Islet precursor cell (in vitro differentiated cells): ENCODE results near the gene CASKIN1.
"Not testable (repeated sequence)": the region's sequence is repeated elsewhere in the genome, so short reads cannot be mapped to it uniquely, and the experiment has no call there.

Source experiments
- DNase-seq: peaks from one replicate; pipeline ENCODE4 v3.0.0-alpha.2; 2018

Gene CASKIN1

DNA sequence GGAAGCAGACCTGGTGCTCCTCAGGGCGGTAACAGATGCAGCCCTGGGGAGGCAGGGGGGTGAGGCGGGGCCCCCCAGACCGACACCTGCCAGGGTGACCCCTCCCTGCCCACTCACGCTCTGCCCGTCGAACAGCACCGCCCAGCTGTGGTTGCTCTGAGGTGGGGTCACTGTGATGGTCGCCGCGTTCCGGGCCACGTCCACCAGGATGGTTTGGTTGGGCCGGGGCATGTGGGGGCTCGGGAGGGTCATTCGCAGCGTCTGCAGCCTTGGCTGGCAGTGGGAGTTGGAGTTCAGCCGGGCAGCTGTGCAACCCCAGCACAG, 13.6 kb upstream of the CASKIN1 start:
- no peak for DNase-seq

DNA sequence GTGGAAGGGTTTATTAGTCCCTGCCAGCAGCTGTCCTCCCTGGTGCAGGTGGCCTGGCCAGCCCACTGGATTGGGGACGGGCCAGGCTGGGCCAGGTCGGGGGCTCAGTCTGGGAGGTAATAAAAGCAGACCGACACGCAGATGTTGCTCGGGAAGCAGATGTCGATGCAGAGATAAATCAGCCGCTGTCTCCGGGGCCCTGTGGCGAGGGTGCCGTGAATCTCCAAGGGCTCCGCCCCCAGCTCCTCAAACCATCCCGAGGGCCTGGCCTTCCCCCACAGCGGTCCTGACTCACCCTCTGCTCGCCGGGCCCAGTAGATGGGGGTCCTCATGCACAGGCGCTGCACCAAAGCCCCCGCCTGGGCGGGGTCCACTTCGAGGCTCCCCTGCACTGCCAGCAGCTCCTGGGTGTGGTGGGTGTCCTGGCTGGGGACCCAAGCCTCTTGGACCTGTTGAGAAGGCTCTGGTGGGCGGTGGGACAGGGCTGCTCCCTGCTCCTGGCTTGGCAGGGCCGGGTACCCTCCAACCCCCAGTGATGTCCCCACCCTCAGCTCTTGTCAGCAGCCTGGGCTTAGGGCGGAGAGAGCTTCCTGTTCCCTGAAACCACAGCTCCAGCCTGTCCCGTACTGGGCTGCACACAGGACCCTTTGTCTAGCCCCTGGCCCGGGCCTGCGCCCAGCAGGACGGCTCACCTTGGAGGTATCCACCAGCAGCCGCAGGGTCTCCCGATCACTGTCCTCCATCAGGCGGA, 13.0 kb upstream of the CASKIN1 start:
- DNase-seq: no peak

DNA sequence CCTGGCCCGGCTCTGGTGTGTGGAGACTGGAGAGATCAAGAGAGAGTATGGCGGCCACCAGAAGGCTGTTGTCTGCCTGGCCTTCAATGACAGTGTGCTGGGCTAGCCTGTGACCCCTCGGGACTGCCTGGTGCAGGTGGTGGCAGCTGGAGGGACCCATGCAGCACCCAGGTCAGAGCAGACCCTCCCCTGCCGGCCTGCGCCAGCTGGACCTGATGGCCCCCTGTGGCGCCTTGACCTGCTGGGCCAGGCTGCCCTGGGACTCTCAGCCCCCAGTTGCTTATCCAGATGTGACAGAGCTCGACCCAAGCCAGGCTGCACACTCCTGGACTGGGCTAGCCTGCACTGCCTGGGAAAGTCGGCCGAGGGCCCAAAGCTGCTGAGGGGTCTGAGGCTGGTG, 12.4 kb upstream of the CASKIN1 start:
- no peak for DNase-seq

DNA sequence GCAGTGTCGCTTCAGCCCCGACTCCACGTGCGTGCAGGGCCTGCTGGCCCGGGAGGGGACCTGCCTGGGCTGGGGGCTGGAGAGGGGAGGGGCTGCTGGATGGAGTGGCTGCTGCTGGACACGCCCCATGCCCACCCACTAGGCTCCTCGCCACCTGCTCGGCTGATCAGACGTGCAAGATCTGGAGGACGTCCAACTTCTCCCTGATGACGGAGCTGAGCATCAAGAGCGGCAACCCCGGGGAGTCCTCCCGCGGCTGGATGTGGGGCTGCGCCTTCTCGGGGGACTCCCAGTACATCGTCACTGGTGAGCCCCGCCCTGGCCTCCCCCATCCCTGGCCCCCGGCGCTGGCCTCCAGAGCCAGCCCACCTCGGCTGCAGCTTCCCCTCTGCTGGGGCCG, 11.9 kb upstream of the CASKIN1 start:
- DNase-seq: no peak

DNA sequence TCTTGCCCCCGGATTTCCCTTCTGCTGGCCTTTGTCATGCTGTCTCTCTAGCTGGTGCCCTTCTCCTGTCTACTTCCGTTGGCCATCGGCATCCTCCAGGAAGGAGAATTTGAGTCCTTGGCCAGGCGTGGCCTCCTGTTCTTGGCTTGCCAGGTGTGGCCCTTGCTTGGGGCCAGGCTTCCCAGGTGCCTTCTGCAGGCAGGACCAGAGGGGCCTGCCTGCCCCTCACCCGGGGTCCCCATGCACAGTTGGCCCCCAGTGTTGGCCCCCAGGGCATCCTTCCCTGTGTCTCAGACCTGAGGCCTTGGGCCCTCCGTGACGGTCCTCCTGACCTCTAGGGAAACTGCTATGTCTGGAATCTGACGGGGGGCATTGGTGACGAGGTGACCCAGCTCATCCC, 11.5 kb upstream of the CASKIN1 start:
- no peak for DNase-seq

DNA sequence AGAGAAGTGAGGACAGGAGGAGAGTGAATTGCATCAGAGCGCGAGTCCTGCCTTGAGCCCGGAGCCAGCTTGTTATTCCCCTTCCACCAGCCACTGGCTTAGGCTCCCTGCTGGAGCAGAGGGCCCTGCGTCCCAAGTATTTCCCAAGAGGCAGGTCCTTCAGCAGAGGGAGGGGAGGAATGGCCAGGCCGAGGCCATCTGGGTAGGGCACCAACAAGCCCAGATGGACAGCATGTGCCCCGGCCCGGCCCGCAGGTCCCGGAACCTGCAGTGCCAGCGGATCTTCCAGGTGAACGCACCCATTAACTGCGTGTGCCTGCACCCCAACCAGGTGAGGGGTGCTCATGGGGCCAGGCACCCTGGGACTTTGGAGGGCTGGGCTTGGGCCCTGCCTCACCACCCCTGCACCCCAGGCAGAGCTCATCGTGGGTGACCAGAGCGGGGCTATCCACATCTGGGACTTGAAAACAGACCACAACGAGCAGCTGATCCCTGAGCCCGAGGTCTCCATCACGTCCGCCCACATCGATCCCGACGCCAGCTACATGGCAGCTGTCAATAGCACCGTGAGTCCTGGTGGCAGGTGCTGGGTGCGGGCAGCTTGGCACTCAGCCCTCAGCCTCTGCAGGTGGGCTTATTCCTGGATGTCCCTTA, 10.5 kb upstream of the CASKIN1 start:
- DNase-seq: no peak

DNA sequence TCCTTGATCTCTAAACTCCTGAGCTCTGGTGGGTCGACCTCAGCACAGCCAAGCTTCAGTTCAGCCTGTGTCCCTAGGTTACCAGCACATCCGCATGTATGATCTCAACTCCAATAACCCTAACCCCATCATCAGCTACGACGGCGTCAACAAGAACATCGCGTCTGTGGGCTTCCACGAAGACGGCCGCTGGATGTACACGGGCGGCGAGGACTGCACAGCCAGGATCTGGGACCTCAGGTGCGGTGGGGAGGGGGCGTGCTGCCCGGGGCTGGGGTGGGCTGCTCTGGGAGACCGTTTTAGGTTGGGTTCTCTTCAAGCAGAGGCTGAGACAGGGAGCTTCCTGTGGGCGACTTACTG, 10.0 kb upstream of the CASKIN1 start:
- no peak for DNase-seq

DNA sequence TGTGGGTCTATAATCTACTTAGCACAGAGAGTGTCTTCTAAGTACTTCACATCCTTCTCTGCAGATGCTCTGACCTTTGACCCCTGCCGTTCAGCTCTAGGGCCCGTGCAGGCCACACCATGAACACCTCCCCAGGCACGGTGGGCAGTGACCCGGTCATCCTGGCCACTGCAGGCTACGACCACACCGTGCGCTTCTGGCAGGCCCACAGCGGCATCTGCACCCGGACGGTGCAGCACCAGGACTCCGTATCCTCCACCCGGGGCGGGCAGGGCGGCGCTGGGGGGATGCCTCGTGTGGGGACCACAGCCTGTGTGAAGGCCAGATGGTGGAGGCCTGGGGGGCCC, 9.5 kb upstream of the CASKIN1 start:
- no peak for DNase-seq

DNA sequence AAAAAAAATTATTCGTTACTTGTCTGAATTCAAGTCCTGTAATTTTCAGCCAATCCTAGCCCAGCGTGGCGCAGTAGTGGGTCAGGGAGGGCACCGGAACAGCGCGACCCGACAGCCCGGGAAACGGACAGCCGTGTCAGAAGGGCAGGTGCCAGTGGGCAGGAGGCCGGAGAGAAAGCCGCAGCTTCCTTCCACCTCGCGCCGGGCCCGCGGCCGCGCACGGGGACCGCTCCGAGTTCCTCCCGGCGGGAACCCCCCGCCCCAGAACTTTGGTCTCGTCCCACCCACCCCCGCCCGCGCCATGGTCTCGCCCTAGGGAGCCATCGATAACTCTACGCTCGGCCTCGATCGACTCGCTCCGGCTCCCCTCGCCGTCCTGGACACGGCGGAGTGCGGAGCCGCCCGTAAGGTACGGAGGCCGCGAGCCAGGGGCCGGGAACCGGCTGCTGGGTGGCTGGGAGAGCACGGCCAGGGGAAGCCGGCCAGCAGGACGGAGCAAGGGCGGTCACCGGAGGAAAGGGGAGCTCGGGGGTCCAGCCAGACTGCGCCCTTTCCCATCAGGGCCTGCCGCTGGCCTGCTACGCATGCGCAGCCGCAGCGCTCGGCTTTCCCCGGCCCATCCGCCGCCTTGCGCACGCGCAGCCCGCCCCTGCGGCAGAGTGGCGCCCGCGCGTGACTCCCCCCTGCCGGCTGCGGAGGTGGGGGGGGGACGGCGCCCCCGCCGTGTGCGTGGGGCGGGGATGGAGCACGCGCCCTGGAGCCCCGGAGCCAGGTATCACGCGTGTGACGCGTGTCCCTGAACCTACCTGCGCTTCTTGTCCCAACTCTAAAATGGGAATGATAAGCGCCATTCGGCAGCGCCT, 8.9 kb upstream of the CASKIN1 start, which contains the start of gene MLST8:
Gene MLST8 (plus strand): TSS at position 351 of the 863 bp plus-strand sequence. CDS start 632 bp downstream, outside the sequence.
- DNase-seq: peak; percentile 84

DNA sequence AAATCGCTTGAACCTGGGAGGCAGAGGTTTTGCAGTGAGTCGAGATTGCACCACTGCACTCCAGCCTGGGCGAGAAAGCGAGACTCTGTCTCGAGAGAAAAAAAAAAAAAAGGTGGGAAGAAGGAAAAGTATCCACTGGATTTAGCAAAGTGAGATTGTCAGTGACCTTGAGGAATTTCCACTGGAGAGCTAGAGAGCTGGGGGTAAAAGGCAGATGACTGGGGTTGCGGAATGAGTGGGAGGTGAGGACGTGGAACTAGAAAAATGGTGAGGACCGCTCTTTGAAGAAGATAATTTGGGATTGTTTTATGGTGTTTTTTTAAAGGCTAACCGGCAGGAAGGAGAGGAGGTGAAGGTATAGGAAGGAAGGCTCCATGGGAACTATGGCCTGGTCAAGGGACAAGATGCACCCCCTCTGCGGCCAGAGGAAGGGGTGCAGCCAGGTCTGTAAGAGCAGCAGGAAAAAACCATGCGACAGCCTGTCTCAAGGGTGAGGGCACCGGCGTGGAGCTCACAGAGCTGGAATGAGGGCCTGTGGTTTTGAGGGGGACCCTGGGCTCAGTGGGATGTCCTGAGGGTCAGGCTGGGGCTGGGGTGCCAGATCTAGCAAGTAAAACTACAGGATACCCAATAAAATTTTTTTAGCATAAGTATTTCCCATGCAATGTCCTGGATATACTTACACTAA, 8.2 kb upstream of the CASKIN1 start:
- DNase-seq: no peak

DNA sequence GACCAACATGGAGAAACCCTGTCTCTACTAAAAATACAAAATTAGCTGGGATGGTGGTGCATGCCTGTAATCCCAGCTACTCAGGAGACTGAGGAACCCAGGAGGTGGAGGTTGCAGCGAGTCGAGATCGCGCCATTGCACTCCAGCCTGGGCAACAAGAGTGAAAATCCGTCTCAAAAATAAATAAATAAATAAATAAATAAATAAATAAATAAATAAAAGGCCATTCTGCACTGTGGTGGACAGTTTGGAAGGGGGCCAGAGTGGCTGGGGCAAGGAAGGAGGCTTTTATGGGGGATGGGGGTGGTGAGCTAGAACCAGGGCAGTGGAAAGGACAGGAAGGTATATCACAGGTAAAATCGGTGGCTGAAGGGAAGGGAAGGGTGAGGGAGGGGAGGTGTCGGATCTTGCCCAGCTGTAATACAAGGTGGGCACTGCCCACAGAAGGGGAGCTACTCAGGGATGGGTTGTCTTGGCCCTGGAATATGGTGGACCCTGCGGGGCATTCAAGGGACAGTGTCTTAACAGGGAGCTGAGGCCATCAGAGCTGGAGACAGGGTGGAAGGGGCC, 6.8 kb upstream of the CASKIN1 start:
- not testable (repeated sequence) for DNase-seq

DNA sequence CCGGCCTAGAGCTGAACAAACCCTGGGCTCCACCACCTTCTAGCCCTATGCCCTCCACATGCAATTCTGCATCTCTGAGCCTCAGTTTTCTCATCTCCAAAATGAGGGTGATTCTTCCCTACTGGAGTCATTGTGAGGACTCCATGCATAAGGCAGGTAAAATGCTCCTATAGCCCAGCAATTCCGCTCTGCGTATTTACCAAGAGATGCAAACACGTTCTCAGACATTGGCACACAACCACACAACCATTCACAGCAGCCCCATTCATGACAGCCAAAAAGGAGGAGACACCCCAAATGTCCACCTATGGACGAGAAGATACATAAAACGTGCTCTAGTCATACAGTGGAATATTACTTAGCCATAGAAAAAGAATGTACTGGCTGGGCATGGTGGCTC, 3.9 kb upstream of the CASKIN1 start:
- DNase-seq: no peak

DNA sequence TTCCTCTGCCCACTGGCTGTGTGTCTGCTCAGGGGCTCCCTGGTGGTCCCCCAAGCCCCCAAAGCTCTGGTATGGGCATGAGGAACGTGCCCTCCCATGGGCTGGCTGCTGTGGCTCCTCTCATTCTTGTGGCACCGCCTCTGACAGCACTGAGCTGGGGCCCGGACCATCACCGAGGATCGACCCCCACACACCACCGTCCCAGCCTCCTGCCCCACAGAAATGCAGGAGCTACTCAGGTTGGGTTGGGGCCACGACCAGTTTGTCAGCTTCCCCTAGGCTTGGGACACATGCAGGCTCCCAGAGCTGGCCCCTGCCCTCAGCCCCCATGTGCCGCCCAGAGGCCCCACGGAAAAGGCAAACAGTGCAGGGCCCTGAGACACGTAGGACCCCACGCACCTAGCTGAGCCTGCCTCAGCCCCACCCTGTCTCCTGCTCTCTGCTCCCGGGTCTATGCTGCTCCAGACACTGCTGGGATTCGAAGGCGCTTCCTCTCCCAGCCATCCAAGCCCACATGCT, 3.3 kb upstream of the CASKIN1 start:
- no peak for DNase-seq

DNA sequence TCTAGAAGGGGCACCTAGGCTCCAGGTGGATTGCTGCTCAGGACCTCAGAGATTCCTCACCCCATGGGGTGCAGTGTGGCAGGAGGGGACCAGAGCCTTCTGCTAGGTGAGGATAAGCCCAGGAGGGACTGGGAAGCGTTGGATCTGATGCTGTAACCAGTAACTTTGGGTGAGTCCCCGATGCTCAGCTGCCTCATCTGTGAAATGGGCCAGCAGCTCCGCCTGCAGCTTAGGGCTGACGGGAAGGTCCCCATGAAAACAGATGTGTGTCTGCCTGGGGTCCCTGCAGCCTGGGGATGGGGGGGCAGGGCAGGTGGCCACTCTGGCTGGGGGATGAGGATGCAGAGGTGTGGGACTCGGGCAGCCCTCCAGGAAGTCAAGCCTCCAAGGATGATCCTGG, 2.7 kb upstream of the CASKIN1 start:
- no peak for DNase-seq

DNA sequence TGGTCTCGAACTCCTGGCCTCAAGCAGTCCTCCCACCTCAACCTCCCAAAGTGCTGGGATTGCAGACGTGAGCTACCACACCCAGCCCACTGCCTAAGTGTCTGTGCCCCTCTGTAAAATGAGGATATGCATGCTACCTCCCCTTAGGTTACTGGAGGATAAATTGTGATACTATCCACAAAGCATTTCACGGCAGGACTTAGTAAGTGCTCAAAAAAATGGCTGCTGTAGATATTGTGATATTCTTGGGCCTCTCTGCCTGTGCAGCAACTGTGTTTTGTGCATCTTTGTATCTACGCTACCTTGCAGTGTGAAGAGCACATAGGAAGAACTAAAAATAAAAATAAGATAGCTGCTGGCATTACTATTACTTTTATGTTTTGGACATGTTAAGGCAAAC, 1.9 kb upstream of the CASKIN1 start:
- DNase-seq: no peak

DNA sequence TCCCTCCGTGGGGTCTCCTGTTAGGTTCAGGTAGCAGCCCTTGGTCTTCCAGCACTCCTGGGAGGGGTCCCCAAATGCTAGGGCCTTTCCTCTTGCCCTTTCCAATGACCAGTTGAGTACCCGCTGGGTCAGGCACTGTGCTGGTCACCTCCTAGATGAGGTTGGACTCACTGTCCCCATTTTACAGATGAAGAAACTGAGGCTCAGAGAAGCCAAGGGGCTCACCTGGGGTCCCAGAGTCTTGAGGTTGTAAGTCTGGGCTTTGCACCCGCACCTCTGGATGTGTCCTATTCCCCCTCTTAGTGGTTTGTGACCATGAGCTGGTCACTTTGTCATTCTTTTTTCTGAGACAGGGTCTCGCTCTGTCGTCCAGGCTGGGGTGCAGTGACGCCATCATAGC, 1.4 kb upstream of the CASKIN1 start:
- DNase-seq: no peak

DNA sequence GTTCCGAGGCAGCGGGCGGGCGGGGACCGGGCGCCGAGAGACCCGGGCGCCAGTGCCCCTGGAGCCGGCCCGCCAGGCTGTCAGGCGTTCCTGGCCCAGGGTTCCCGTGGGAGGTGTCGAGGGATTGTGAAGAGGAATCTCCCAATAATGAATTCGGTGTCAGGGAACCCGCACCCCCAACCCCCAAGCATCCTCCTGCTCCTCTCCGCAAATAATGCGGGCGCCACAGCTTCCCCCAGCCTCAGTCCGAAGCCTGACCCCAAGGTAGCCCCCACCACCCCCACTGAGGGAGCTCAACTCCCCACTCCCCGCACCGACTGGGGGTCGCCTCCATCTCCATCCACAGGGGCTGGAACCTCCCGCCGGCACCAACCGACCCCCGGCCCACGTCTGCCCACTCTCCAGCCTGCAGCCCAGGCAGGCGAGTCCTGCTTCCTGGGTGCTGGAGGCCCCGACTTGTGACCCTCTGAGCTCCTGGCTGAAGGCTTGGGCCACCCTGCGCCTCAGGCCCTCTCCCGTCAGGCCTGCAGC, 641 bp upstream of the CASKIN1 start:
- DNase-seq: no peak

DNA sequence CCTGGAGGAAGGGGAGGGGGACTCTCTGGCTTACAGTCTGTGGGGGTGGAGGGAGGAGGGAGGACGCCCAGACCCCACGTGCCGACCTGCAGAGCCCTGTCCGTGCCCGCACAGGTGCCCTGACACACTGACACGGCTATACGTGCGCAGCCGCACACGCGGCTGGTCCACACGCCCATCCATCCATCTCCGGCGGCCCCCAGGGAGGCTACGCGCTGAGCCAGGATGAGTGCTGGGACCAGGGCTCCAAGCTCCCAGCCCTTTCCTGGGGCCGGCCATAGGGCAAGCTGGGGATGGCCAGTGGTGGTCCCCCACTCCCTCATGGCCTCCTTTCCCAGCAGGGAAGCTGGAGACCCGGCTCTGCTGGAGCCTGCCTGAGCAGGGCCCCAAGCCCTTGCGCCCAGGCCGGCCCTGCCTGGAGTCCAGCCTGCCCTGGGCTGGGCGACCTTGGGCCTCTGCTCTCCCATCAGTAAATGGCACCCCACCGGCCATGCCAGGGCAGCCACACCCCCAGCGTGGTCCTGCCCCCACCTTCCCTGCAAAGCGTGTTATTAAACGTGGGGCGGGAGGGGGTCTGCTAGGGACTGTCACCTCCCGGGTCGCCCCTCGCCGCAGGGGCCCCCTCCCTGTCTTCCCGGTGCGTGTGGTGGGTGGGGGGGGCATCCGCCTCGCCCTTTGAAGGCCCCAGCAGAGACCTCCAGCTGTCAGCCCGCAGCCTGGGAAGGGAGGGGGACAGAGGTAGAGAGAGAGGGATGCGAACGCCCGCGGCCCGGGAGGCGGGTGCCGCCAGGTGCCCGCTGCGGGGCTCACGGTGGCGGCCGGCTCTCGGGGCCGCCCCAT, 863 bp downstream of the CASKIN1 start:
- DNase-seq: no peak

DNA sequence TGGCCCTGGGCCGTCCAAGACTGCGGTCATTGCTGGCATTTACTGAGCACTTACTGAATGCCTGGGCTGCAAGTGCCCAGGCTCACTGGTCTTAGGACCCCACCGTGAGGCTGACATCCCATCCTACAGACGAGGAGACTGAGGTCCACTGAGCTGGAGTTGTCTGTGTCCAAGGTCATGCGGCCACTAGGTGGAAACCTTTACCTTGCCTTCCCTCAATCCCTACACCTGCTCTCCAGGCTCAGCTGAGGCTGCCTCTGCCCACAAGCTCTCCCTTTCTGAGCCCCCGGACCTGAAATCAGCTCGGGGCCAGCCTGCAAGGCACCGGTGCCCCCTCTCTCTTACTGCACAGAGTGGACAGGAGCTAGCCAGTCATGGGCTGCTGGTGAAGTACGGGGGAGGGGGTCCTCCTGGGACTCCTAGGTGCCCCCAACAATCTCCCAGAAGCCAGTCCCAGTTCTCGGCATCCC, 1.5 kb downstream of the CASKIN1 start:
- peak; percentile 87 for DNase-seq

DNA sequence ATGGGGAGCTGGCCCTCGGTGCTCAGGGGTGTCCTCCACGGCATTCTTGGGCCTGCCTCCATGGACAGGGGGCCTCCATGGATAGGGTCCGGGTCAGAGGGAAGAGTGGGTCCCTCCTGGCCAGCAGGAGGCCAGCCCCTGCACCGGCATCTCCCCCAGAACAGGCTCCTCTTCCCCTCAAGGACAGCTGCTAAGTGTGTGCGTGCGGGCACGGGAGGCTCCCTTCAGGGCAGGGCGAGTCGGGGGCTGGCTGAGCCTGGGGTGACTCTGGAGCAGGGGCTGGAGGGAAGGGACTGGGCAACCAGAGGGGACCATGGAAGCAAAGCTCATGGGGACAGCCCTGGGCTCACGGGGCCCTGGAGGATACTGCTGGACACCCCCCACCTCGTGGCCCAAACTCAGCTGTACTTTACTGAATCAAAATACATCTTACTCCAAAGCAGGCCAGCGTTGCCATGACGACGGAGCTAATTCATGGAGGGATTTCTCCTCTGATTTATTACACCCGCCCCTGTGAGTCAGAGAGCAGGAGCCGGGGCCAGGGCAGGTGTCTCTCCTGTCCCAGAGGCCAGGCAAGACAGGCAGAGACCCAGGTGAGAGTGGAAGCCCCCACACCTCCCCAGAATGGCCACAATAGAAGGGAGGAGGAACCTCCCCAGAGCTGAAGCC, 2.1 kb downstream of the CASKIN1 start:
- DNase-seq: no peak

DNA sequence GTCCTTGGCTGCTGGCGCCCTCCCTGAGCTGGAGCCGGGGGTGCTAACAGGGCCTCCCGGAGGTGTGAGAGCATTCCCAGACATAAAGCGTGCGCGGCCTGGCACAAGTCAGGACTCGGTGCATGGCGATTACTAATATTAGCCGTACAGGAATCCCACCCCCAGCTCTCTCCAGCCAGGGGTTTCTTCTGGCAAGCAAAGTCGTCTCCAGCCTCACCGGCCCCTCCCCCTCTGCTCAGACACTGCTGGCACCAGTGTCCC, 5.0 kb downstream of the CASKIN1 start:
- DNase-seq: no peak
